ENCODE data around the gene RALGPS1.
A peak's percentile ranks its signal among the peaks of the same experiment; 100 is the strongest.
"Not testable (repeated sequence)": the region's sequence is repeated elsewhere in the genome, so short reads cannot be mapped to it uniquely, and the experiment has no call there.

The RALGPS1 gene

GRCh38 chr9:127162046-127162863, 247.7 kb downstream of the RALGPS1 start:
- DNase-seq, result no peak

- DNase-seq, result no peak
These were observed 248.3 kb downstream of the RALGPS1 start for GRCh38 chr9:127162864-127163365.

- DNase-seq, result no peak
These were observed 248.8 kb downstream of the RALGPS1 start for GRCh38 chr9:127163409-127163808.

- no peak for DNase-seq
These were observed 250.5 kb downstream of the RALGPS1 start for GRCh38 chr9:127165116-127165515.

GRCh38 chr9:127166111-127166510, 251.5 kb downstream of the RALGPS1 start:
- DNase-seq, result no peak

- DNase-seq, result no peak
These were observed 252.3 kb downstream of the RALGPS1 start for GRCh38 chr9:127166651-127167524.

GRCh38 chr9:127167560-127168326, 253.2 kb downstream of the RALGPS1 start:
- no peak for DNase-seq

- peak; percentile 58 for DNase-seq
These were observed 254.4 kb downstream of the RALGPS1 start for GRCh38 chr9:127168756-127169574.

GRCh38 chr9:127169575-127169883, 254.9 kb downstream of the RALGPS1 start:
- DNase-seq, result no peak

- DNase-seq, result no peak
These were observed 255.5 kb downstream of the RALGPS1 start for GRCh38 chr9:127170103-127170502.

- no peak for DNase-seq
These were observed 256.1 kb downstream of the RALGPS1 start for GRCh38 chr9:127170652-127171051.

GRCh38 chr9:127171348-127171747, 256.8 kb downstream of the RALGPS1 start:
- DNase-seq, result not testable (repeated sequence)

GRCh38 chr9:127172066-127172707, 257.6 kb downstream of the RALGPS1 start:
- DNase-seq, result no peak

GRCh38 chr9:127173063-127173462, 258.5 kb downstream of the RALGPS1 start:
- DNase-seq, result no peak

- no peak for DNase-seq
These were observed 260.1 kb downstream of the RALGPS1 start for GRCh38 chr9:127174386-127175318.

GRCh38 chr9:127175319-127175715, 260.7 kb downstream of the RALGPS1 start:
- DNase-seq, result no peak

GRCh38 chr9:127175764-127176163, 261.2 kb downstream of the RALGPS1 start:
- no peak for DNase-seq

GRCh38 chr9:127176631-127177030, 262.0 kb downstream of the RALGPS1 start:
- no peak for DNase-seq

- DNase-seq, result no peak
These were observed 262.6 kb downstream of the RALGPS1 start for GRCh38 chr9:127177231-127177630.

- DNase-seq, result no peak
These were observed 263.2 kb downstream of the RALGPS1 start for GRCh38 chr9:127177665-127178265.

Measured in NCI-H446 treated with DMSO at 0.1 percent for 48 hours (cell line).